ENCODE measurements around the gene TSPAN8.
"Not testable (repeated sequence)": the region's sequence is repeated elsewhere in the genome, so short reads cannot be mapped to it uniquely, and the experiment has no call there.

Gene TSPAN8

GRCh38 chr12:71157601-71158233 lies at the start of gene TSPAN8:
Gene TSPAN8 (minus strand): TSS chr12:71157999. CDS start chr12:71157678, 321 bp downstream.
- DNase-seq: no peak

- no peak for DNase-seq
Measured at GRCh38 chr12:71201136-71201679, 43.4 kb upstream of the TSPAN8 start.

GRCh38 chr12:71200706-71201105 lies 42.9 kb upstream of the TSPAN8 start:
- DNase-seq: no peak

- DNase-seq: no peak
Measured at GRCh38 chr12:71197460-71197859, 39.7 kb upstream of the TSPAN8 start.

- DNase-seq: no peak
Measured at GRCh38 chr12:71195338-71195896, 37.6 kb upstream of the TSPAN8 start.

- no peak for DNase-seq
Measured at GRCh38 chr12:71194657-71195056, 36.9 kb upstream of the TSPAN8 start.

- no peak for DNase-seq
Measured at GRCh38 chr12:71193041-71193440, 35.2 kb upstream of the TSPAN8 start.

- no peak for DNase-seq
Measured at GRCh38 chr12:71191509-71192196, 33.9 kb upstream of the TSPAN8 start.

- DNase-seq: no peak
Measured at GRCh38 chr12:71190822-71191221, 33.0 kb upstream of the TSPAN8 start.

GRCh38 chr12:71187379-71187778 lies 29.6 kb upstream of the TSPAN8 start:
- DNase-seq: no peak

- no peak for DNase-seq
Measured at GRCh38 chr12:71186571-71187288, 28.9 kb upstream of the TSPAN8 start.

GRCh38 chr12:71183846-71184245 lies 26.0 kb upstream of the TSPAN8 start:
- no peak for DNase-seq

- no peak for DNase-seq
Measured at GRCh38 chr12:71183018-71183417, 25.2 kb upstream of the TSPAN8 start.

- DNase-seq: no peak
Measured at GRCh38 chr12:71178162-71178561, 20.4 kb upstream of the TSPAN8 start.

GRCh38 chr12:71174825-71175224 lies 17.0 kb upstream of the TSPAN8 start:
- DNase-seq: no peak

- DNase-seq: no peak
Measured at GRCh38 chr12:71174146-71174545, 16.3 kb upstream of the TSPAN8 start.

- DNase-seq: no peak
Measured at GRCh38 chr12:71170456-71170855, 12.7 kb upstream of the TSPAN8 start.

GRCh38 chr12:71169286-71169685 lies 11.5 kb upstream of the TSPAN8 start:
- no peak for DNase-seq

GRCh38 chr12:71166862-71167496 lies 9.2 kb upstream of the TSPAN8 start:
- no peak for DNase-seq

- DNase-seq: no peak
Measured at GRCh38 chr12:71166280-71166679, 8.5 kb upstream of the TSPAN8 start.

GRCh38 chr12:71165780-71166179 lies 8.0 kb upstream of the TSPAN8 start:
- DNase-seq: not testable (repeated sequence)

GRCh38 chr12:71164568-71165197 lies 6.9 kb upstream of the TSPAN8 start:
- no peak for DNase-seq
